Ovary (tissue), 3 donors: Measurements from ENCODE around the gene HNRNPLL.

Experiments used
- CTCF ChIP-seq, 3 donors: fragments of 450-650 bp in 2 of 3; fragments of 200-600 bp in 1 of 3; IDR thresholded peaks; one replicate each; pipeline versions ENCODE4 v1.5.1 to v1.8.0; 2016 to 2022; ENCODE audit warnings: antibody characterized with exemption in 3 of 3, mild to moderate bottlenecking in 1 of 3
- EP300 ChIP-seq: sonication (generic); formaldehyde crosslinking; IDR thresholded peaks from one replicate; pipeline ENCODE4 v1.6.1; 2017; ENCODE audit warnings: antibody characterized with exemption
- donor health status: DM: no; HTN: no; CAD: no.

GRCh38 chr2:38632980-38633379, 30.3 kb upstream of the HNRNPLL start:
- TF ChIP-seq CTCF (IDR thresholded peaks at IDR 0.05): no peak
- TF ChIP-seq EP300: no peak
